ENCODE results near the gene SLC22A23. TPM values are rescaled to one million over a fixed set of nuclear protein-coding genes. Genes with fewer than 3 reads are reported as not detected.

The SLC22A23 gene
- polyA plus RNA-seq, 1 donor (not counting 4 experiments of a cell fraction or from before 2014, with no cell fraction given): 4.3 TPM

GRCh38 chr6:3347247-3347646 is 109.6 kb downstream of the SLC22A23 start:
- dilution Hi-C loops (cut with MboI; ENCODE audit: extremely low pct_ligation_motif_present, low sequenced_read_pairs): no loop called here
- Histone ChIP-seq H4K20me1 (ENCODE audit: control insufficient read depth, extremely low read depth, insufficient read depth, low read length) (no peaks in the 10 kb centered on the region), H3K4me2 (ENCODE audit: control insufficient read depth, extremely low read depth, insufficient read depth, low read depth, low read length) (no peak overlapping the region), H3K4me1 (ENCODE audit: control insufficient read depth, extremely low read depth, insufficient read depth, low read length) (no peaks in the 10 kb centered on the region), H3K9me3 (ENCODE audit: control insufficient read depth, low read depth, low read length) (no peaks in the 10 kb centered on the region), H3K27ac (ENCODE audit: control insufficient read depth, insufficient read depth, low read length) (no peak overlapping the region), H3K79me2 (ENCODE audit: control insufficient read depth, insufficient read depth, low read length) (no peaks in the 10 kb centered on the region), H3K36me3 (ENCODE audit: control insufficient read depth in 2 of 2, extremely low read depth in 1 of 2, insufficient read depth in 2 of 2, low read length in 2 of 2) (no peaks in the 10 kb centered on the region), H3K9me1 (ENCODE audit: control insufficient read depth, extremely low read depth, insufficient read depth, low read length) (no peaks in the 10 kb centered on the region), H3K27me3 (ENCODE audit: control insufficient read depth, extremely low read depth, insufficient read depth, low read length) (no peaks in the 10 kb centered on the region), H3K4me3 (ENCODE audit: control insufficient read depth in 2 of 3, extremely low read depth in 1 of 3, insufficient read depth in 2 of 3, low read depth in 1 of 3, low read length in 3 of 3) (no peak overlapping the region), H3K9ac (ENCODE audit: control insufficient read depth, extremely low read depth, insufficient read depth, low read length) (no peak overlapping the region), H2AFZ (ENCODE audit: control insufficient read depth, low read length) (no peak overlapping the region)
- FAIRE-seq (no peak), DNase-seq (ENCODE audit: low read depth, low spot score) (no peak)
- no peak for TF ChIP-seq CTCF (optimal IDR thresholded peaks at IDR 0.05 in 1 of 3, IDR thresholded peaks at IDR 0.05 in 1 of 3, conservative IDR thresholded peaks at IDR 0.05 in 1 of 3; ENCODE audit: extremely low read depth in 1 of 3, insufficient read depth in 2 of 3, low read length in 3 of 3)
- TF ChIP-seq EZH2 (IDR thresholded peaks at IDR 0.05; ENCODE audit: low read length): no peak

GRCh38 chr6:3346476-3346875 is 110.4 kb downstream of the SLC22A23 start:
- Histone ChIP-seq H3K9ac (ENCODE audit: control insufficient read depth, extremely low read depth, insufficient read depth, low read length) (no peak overlapping the region), H3K36me3 (ENCODE audit: control insufficient read depth in 2 of 2, extremely low read depth in 1 of 2, insufficient read depth in 2 of 2, low read length in 2 of 2) (no peaks in the 10 kb centered on the region), H3K27ac (ENCODE audit: control insufficient read depth, insufficient read depth, low read length) (no peak overlapping the region), H3K4me1 (ENCODE audit: control insufficient read depth, extremely low read depth, insufficient read depth, low read length) (no peaks in the 10 kb centered on the region), H3K79me2 (ENCODE audit: control insufficient read depth, insufficient read depth, low read length) (no peaks in the 10 kb centered on the region), H2AFZ (ENCODE audit: control insufficient read depth, low read length) (no peak overlapping the region), H3K4me3 (ENCODE audit: control insufficient read depth in 2 of 3, extremely low read depth in 1 of 3, insufficient read depth in 2 of 3, low read depth in 1 of 3, low read length in 3 of 3) (no peak overlapping the region), H3K27me3 (ENCODE audit: control insufficient read depth, extremely low read depth, insufficient read depth, low read length) (no peaks in the 10 kb centered on the region), H3K9me1 (ENCODE audit: control insufficient read depth, extremely low read depth, insufficient read depth, low read length) (no peaks in the 10 kb centered on the region), H4K20me1 (ENCODE audit: control insufficient read depth, extremely low read depth, insufficient read depth, low read length) (no peaks in the 10 kb centered on the region), H3K4me2 (ENCODE audit: control insufficient read depth, extremely low read depth, insufficient read depth, low read depth, low read length) (no peak overlapping the region), H3K9me3 (ENCODE audit: control insufficient read depth, low read depth, low read length) (no peaks in the 10 kb centered on the region)
- dilution Hi-C loops (cut with MboI; ENCODE audit: extremely low pct_ligation_motif_present, low sequenced_read_pairs): no loop called here
- DNase-seq (ENCODE audit: low read depth, low spot score) (no peak), FAIRE-seq (no peak)
- TF ChIP-seq CTCF (optimal IDR thresholded peaks at IDR 0.05 in 1 of 3, IDR thresholded peaks at IDR 0.05 in 1 of 3, conservative IDR thresholded peaks at IDR 0.05 in 1 of 3; ENCODE audit: extremely low read depth in 1 of 3, insufficient read depth in 2 of 3, low read length in 3 of 3) (no peak), EZH2 (IDR thresholded peaks at IDR 0.05; ENCODE audit: low read length) (no peak)

Data from keratinocyte (primary cell).